Measurements from ENCODE around the gene ARHGAP26.

- TF ChIP-seq CTCF (IDR thresholded peaks at IDR 0.05; ENCODE audit: poor library complexity, severe bottlenecking): no peak
- no peak for TF ChIP-seq RAD21 (conservative IDR thresholded peaks at IDR 0.05)
- TF ChIP-seq EZH2 (IDR thresholded peaks at IDR 0.05; ENCODE audit: borderline replicate concordance, insufficient read depth, low read length, poor library complexity, severe bottlenecking): no peak
- no peak for TF ChIP-seq REST (IDR thresholded peaks at IDR 0.05; ENCODE audit: borderline replicate concordance)
- no peak for TF ChIP-seq TAF1 (IDR thresholded peaks at IDR 0.05; ENCODE audit: low read depth)
- no peak for TF ChIP-seq EP300 (conservative IDR thresholded peaks at IDR 0.05; ENCODE audit: poor library complexity, severe bottlenecking)
These were observed 461.2 kb downstream of the ARHGAP26 start for GRCh38 chr5:143231416-143231815.
